Activated naive CD4-positive, alpha-beta T cell treated with anti-CD3 and anti-CD28 coated beads, Interleukin-2, amount 50 U/mL, for 24 hours (primary cell): Measurements from ENCODE around the gene MAPK10.
"Not testable (repeated sequence)": the region's sequence is repeated elsewhere in the genome, so short reads cannot be mapped to it uniquely, and the experiment has no call there.

Experiments used
- H3K27ac Mint-ChIP-seq: one replicate; pipeline ENCODE4 v1.8.0; 2021; ENCODE audit warnings: mild to moderate bottlenecking, mixed read lengths
- H3K27me3 Mint-ChIP-seq: one replicate; pipeline ENCODE4 v1.8.0; 2021; ENCODE audit warnings: mixed read lengths
- H3K36me3 Mint-ChIP-seq: one replicate; pipeline ENCODE4 v1.8.0; 2021; ENCODE audit warnings: mixed read lengths
- H3K4me1 Mint-ChIP-seq: one replicate; pipeline ENCODE4 v1.8.0; 2021; ENCODE audit warnings: mixed read lengths
- H3K4me3 Mint-ChIP-seq: one replicate; pipeline ENCODE4 v1.8.0; 2021; ENCODE audit warnings: mild to moderate bottlenecking, mixed read lengths
- H3K9me3 Mint-ChIP-seq: one replicate; pipeline ENCODE4 v1.8.0; 2021; ENCODE audit warnings: mixed read lengths

The MAPK10 gene

DNA sequence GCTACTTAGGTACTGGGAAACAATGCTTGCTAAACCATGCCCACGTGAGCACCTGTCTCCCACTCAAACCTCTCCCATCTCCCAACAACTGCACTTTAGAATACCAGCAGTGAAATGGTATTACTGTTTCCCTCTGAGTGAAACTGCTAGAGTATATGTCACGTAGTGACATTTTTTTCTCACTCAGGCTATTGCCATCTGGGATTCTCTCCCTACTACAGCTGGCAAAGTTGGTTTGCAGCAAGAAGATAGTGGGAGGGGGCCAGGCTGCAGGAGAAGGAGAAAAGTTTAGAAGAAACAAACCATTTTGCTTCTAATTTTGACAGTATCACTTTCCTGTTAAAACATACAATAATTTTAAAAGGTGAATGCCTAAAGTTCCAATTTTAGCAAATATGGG lies 358.3 kb downstream of the MAPK10 start:
- H3K27me3 Mint-ChIP-seq, result no peaks in the 10 kb centered on the region
- no peak overlapping the region for H3K27ac Mint-ChIP-seq
- no peaks in the 10 kb centered on the region for H3K4me1 Mint-ChIP-seq
- H3K9me3 Mint-ChIP-seq, result no peaks in the 10 kb centered on the region
- H3K36me3 Mint-ChIP-seq, result no peaks in the 10 kb centered on the region
- no peak overlapping the region for H3K4me3 Mint-ChIP-seq

DNA sequence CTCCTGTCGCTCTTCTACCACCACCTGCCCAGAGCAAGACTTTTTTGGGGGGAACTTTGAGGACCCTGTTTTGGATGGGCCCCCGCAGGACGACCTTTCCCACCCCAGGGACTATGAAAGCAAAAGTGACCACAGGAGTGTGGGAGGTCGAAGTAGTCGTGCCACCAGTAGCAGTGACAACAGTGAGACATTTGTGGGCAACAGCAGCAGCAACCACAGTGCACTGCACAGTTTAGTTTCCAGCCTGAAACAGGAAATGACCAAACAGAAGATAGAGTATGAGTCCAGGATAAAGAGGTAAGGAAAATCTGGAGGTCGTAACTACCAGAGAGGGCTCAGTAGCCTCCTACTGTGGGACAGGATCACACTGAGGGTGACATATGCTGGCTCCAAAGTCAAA lies 364.5 kb downstream of the MAPK10 start:
- H3K4me1 Mint-ChIP-seq, result no peaks in the 10 kb centered on the region

DNA sequence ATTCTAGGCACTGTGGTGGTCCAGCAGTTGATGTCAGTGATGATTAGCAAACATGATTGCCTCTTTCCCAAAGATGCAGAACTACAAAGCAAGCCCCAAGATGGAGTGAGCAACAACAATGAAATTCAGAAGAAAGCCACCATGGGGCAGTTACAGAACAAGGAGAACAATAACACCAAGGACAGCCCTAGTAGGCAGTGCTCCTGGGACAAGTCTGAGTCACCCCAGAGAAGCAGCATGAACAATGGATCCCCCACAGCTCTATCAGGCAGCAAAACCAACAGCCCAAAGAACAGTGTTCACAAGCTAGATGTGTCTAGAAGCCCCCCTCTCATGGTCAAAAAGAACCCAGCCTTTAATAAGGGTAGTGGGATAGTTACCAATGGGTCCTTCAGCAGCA lies 365.3 kb downstream of the MAPK10 start:
- H3K4me1 Mint-ChIP-seq, result no peaks in the 10 kb centered on the region
- no peak overlapping the region for H3K4me3 Mint-ChIP-seq
- H3K36me3 Mint-ChIP-seq, result no peaks in the 10 kb centered on the region
- H3K27me3 Mint-ChIP-seq, result no peaks in the 10 kb centered on the region
- no peaks in the 10 kb centered on the region for H3K9me3 Mint-ChIP-seq
- H3K27ac Mint-ChIP-seq, result no peak overlapping the region

More for the DNA sequence above, 364.5 kb downstream of the MAPK10 start:
- Mint-ChIP-seq H3K9me3 (no peaks in the 10 kb centered on the region), H3K36me3 (no peaks in the 10 kb centered on the region), H3K4me3 (no peak overlapping the region), H3K27ac (no peak overlapping the region), H3K27me3 (no peaks in the 10 kb centered on the region)

- Mint-ChIP-seq H3K36me3 (no peaks in the 10 kb centered on the region), H3K9me3 (no peaks in the 10 kb centered on the region), H3K27ac (no peak overlapping the region), H3K4me1 (no peaks in the 10 kb centered on the region), H3K4me3 (no peak overlapping the region), H3K27me3 (no peaks in the 10 kb centered on the region)
Measured at GRCh38 chr4:85993641-85994040, 366.2 kb downstream of the MAPK10 start.

GRCh38 chr4:85986266-85986665 lies 373.6 kb downstream of the MAPK10 start:
- Mint-ChIP-seq H3K27me3 (no peaks in the 10 kb centered on the region), H3K4me1 (no peaks in the 10 kb centered on the region), H3K4me3 (no peak overlapping the region), H3K36me3 (no peaks in the 10 kb centered on the region), H3K9me3 (no peaks in the 10 kb centered on the region), H3K27ac (no peak overlapping the region)

- Mint-ChIP-seq H3K9me3 (no peaks in the 10 kb centered on the region), H3K27me3 (no peaks in the 10 kb centered on the region), H3K4me3 (no peak overlapping the region), H3K4me1 (no peaks in the 10 kb centered on the region), H3K36me3 (no peaks in the 10 kb centered on the region), H3K27ac (no peak overlapping the region)
Measured at GRCh38 chr4:85979276-85979675, 380.6 kb downstream of the MAPK10 start.

GRCh38 chr4:85970535-85970934 lies 389.3 kb downstream of the MAPK10 start:
- Mint-ChIP-seq H3K27me3 (no peaks in the 10 kb centered on the region), H3K36me3 (no peaks in the 10 kb centered on the region), H3K9me3 (no peaks in the 10 kb centered on the region), H3K4me3 (no peak overlapping the region), H3K4me1 (no peaks in the 10 kb centered on the region), H3K27ac (no peak overlapping the region)

DNA sequence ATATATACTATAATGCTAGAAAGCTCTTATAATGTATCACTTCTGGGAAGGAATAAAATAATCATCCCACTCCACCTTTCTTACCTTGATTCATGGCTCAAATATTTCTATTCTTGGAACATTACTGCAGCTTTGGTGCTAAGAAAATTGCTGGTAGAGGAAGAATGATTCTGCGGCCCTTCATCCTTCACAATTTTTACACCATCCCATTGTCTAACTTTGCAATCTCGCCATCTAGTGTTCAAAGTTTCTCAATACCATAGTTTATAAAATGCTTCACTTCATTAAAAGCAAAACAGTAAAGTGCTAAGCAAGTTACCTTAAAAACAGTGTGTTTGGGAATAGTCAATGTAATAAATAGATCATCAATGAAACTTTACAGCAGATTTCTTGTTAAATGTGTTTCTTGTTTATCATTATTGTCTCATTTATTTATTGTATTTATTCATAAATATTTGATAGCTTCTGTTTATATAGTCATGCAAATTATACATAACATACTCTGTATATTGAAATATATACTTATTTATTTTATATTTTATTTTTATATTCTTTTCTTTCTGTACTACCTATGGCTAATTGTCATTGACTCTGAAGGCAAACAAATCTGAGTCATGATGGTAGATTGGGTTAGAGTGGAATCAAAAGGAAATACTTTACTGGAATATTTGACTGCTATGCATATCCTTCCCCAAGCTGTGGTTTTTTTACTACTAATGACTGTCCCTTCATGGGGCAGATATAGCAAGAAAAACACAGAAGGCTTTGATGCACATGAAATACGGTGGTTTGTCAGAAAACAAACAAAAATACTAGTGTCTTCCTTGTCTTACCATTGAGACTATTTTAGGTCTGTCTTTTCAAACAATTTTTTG lies 390.7 kb downstream of the MAPK10 start:
- Mint-ChIP-seq H3K9me3 (no peaks in the 10 kb centered on the region), H3K36me3 (no peaks in the 10 kb centered on the region), H3K4me3 (no peak overlapping the region), H3K27me3 (no peaks in the 10 kb centered on the region), H3K27ac (no peak overlapping the region), H3K4me1 (no peaks in the 10 kb centered on the region)

DNA sequence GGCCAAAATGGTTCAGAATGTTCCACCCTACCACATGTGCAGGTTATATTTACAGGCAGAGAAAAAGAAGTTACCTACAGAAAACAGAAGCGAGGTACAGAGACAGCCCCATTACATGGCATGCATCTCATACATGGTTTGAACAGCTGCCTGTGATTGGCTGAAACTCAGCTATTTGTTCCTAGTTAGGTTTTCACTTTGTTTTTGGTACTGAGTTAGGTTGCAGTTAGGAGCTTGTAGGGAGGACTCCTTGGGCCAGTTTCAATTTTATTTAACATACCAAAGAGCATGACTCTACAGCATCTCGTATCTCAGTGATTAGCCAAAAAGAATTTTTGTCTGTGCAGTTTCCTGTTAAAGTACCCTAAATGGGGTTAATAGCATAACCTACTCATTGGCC lies 392.0 kb downstream of the MAPK10 start:
- no peaks in the 10 kb centered on the region for H3K36me3 Mint-ChIP-seq
- H3K27me3 Mint-ChIP-seq, result no peaks in the 10 kb centered on the region
- H3K4me1 Mint-ChIP-seq, result no peaks in the 10 kb centered on the region
- no peak overlapping the region for H3K27ac Mint-ChIP-seq
- no peak overlapping the region for H3K4me3 Mint-ChIP-seq
- H3K9me3 Mint-ChIP-seq, result no peaks in the 10 kb centered on the region

GRCh38 chr4:85966373-85966772 lies 393.5 kb downstream of the MAPK10 start:
- H3K27me3 Mint-ChIP-seq, result no peaks in the 10 kb centered on the region
- no peak overlapping the region for H3K4me3 Mint-ChIP-seq
- no peaks in the 10 kb centered on the region for H3K9me3 Mint-ChIP-seq
- H3K27ac Mint-ChIP-seq, result no peak overlapping the region
- no peaks in the 10 kb centered on the region for H3K36me3 Mint-ChIP-seq
- H3K4me1 Mint-ChIP-seq, result no peaks in the 10 kb centered on the region

- H3K27me3 Mint-ChIP-seq, result no peaks in the 10 kb centered on the region
- H3K9me3 Mint-ChIP-seq, result no peaks in the 10 kb centered on the region
- H3K4me1 Mint-ChIP-seq, result no peaks in the 10 kb centered on the region
- H3K36me3 Mint-ChIP-seq, result no peaks in the 10 kb centered on the region
- H3K27ac Mint-ChIP-seq, result no peak overlapping the region
- H3K4me3 Mint-ChIP-seq, result no peak overlapping the region
Measured at GRCh38 chr4:85965529-85965928, 394.3 kb downstream of the MAPK10 start.

DNA sequence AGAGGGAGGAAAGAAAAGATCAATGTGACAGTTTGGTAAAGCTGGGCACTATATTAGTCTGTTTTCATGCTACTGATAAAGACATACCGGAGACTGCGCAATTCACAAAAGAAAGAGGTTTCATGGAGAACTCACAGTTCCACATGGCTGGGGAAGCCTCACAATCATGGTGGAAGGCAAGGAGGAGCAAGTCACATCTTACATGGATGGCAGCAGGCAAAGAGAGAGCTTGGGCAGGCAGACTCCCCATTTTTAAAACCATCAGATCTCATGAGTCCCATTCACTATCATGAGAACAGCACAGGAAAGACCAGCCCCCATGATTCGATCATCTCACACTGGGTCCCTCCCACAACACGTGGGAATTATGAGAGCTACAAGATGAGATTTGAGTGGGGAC lies 394.8 kb downstream of the MAPK10 start:
- H3K4me3 Mint-ChIP-seq, H3K4me1 Mint-ChIP-seq, H3K27me3 Mint-ChIP-seq, H3K9me3 Mint-ChIP-seq, H3K27ac Mint-ChIP-seq, H3K36me3 Mint-ChIP-seq: not testable (repeated sequence)

- H3K36me3 Mint-ChIP-seq, result no peaks in the 10 kb centered on the region
- no peaks in the 10 kb centered on the region for H3K4me1 Mint-ChIP-seq
- no peaks in the 10 kb centered on the region for H3K9me3 Mint-ChIP-seq
- H3K27ac Mint-ChIP-seq, result no peak overlapping the region
- no peaks in the 10 kb centered on the region for H3K27me3 Mint-ChIP-seq
- H3K4me3 Mint-ChIP-seq, result no peak overlapping the region
Measured at GRCh38 chr4:85964298-85964697, 395.6 kb downstream of the MAPK10 start.

- H3K27ac Mint-ChIP-seq, result no peak overlapping the region
- no peaks in the 10 kb centered on the region for H3K4me1 Mint-ChIP-seq
- no peaks in the 10 kb centered on the region for H3K9me3 Mint-ChIP-seq
- no peaks in the 10 kb centered on the region for H3K36me3 Mint-ChIP-seq
- no peaks in the 10 kb centered on the region for H3K27me3 Mint-ChIP-seq
- H3K4me3 Mint-ChIP-seq, result no peak overlapping the region
Measured at GRCh38 chr4:85963231-85963630, 396.6 kb downstream of the MAPK10 start.

DNA sequence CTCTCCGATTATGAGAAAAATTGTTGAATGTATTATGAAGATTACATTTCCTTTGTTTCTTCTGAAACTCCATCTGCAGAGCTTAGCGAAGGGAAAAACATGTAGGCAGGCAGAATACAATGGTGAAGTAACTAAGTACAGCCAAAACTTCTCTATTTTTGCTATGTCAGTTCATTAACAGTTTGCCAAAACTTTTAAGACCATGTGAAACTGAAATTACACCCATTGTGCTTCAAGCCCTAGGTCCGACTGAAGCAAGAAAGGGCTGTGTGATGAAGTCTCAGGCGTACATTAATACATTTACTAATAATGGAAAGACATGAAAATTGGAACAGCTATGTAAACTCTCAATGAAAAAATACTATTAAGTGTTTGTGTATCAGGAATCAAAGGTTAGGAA lies 398.0 kb downstream of the MAPK10 start:
- Mint-ChIP-seq H3K4me3 (no peak overlapping the region), H3K36me3 (no peaks in the 10 kb centered on the region), H3K9me3 (no peaks in the 10 kb centered on the region), H3K27ac (no peak overlapping the region), H3K4me1 (no peaks in the 10 kb centered on the region), H3K27me3 (no peaks in the 10 kb centered on the region)

DNA sequence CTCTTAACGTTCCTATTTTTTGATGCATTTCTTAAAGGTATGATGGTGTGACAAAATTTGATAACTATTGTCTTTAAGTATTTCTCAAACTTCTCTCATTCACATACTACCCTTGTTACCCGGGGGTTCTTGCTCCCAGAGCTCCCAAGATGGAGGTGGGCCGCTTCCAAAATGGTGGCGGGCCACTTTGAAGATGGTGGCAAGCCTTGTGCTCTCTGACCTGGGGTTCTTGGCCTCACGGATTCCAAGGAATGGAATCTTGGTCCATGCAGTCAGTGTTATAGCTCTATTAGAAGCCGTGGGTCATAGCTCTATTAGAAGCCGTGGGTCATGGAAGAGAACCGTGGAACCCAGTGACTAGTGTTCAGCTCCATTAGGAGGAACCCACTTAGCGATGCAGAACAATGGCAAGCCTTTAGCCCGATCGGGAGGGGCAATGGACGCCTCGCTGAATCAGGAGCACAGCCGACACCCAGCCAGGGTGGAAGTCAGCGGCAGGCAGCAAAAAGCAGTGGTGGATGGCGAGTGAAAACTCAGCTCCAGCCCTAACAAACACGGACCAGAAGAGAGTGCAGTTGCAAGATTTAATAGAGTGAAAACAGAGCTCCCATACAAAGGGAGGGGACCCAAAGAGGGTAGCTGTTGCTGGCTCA lies 403.4 kb downstream of the MAPK10 start:
- no peaks in the 10 kb centered on the region for H3K36me3 Mint-ChIP-seq
- H3K27me3 Mint-ChIP-seq, result no peaks in the 10 kb centered on the region
- H3K4me1 Mint-ChIP-seq, result no peaks in the 10 kb centered on the region
- no peak overlapping the region for H3K4me3 Mint-ChIP-seq
- no peaks in the 10 kb centered on the region for H3K9me3 Mint-ChIP-seq
- no peak overlapping the region for H3K27ac Mint-ChIP-seq
